HFF-Myc (cell line): Measurements from ENCODE around the gene CCL21.

Experiments used
- DNase-seq: peaks from one replicate; pipeline ENCODE4 v3.0.0-alpha.2; 2011; ENCODE audit warnings: low read depth; ENCODE audit errors: extremely low read depth
- H3K4me3 ChIP-seq: replicated peaks from 2 replicates; pipeline ENCODE4 v1.5.1; 2011; ENCODE audit warnings: low read depth, mild to moderate bottlenecking, control low read depth, low read length
- CTCF ChIP-seq: IDR thresholded peaks from 2 replicates; pipeline ENCODE4 v1.5.1; 2012; ENCODE audit warnings: mild to moderate bottlenecking, low read depth, low read length, control low read depth; ENCODE audit errors: missing control alignments

Gene CCL21

GRCh38 chr9:34686231-34686630 is 23.7 kb downstream of the CCL21 start:
- TF ChIP-seq CTCF = no peak
- H3K4me3 ChIP-seq = no peak overlapping the region
- no peak for DNase-seq

GRCh38 chr9:34685591-34685990 is 24.3 kb downstream of the CCL21 start:
- H3K4me3 ChIP-seq = no peak overlapping the region
- no peak for DNase-seq
- TF ChIP-seq CTCF = no peak

GRCh38 chr9:34684816-34685215 is 25.1 kb downstream of the CCL21 start:
- H3K4me3 ChIP-seq = no peak overlapping the region
- no peak for DNase-seq
- TF ChIP-seq CTCF = no peak

- TF ChIP-seq CTCF = no peak
- H3K4me3 ChIP-seq = no peak overlapping the region
- no peak for DNase-seq
Measured at GRCh38 chr9:34684145-34684544, 25.8 kb downstream of the CCL21 start.

- no peak for TF ChIP-seq CTCF
- no peak for DNase-seq
- H3K4me3 ChIP-seq = no peak overlapping the region
Measured at GRCh38 chr9:34675869-34676268, 34.1 kb downstream of the CCL21 start.

- DNase-seq = peak; percentile 53
- peak; percentile 97 for TF ChIP-seq CTCF
Measured at GRCh38 chr9:34675048-34675714, 34.8 kb downstream of the CCL21 start.

GRCh38 chr9:34674440-34674839 is 35.5 kb downstream of the CCL21 start:
- H3K4me3 ChIP-seq = no peak overlapping the region
- no peak for TF ChIP-seq CTCF
- no peak for DNase-seq

More at GRCh38 chr9:34675048-34675714, 34.8 kb downstream of the CCL21 start:
- H3K4me3 ChIP-seq = no peak overlapping the region
